Measurements from ENCODE around the gene PARD3B. TPM values are rescaled to one million over a fixed set of nuclear protein-coding genes. Genes with fewer than 3 reads are reported as not detected.

PARD3B gene
- polyA plus RNA-seq, 3 donors, result not detected

GRCh38 chr2:204496779-204497178, 48.5 kb upstream of the PARD3B start:
- intact Hi-C loops (cut with micrococcal nuclease), result no loop called here
- TF ChIP-seq CTCF (IDR thresholded peaks at IDR 0.05), result no peak
- Mint-ChIP-seq H3K4me1 (no peaks in the 10 kb centered on the region), H3K36me3 (no peaks in the 10 kb centered on the region), H3K9me3 (peaks cover 0 to 4% (median 3%) of the 10 kb centered on the region in 7 donors), H3K27me3 (ENCODE audit: low read depth in 3 of 3) (peaks cover 0 to 2% (median 0%) of the 10 kb centered on the region in 3 donors), H3K4me3 (no peak overlapping the region), H3K27ac (no peak overlapping the region)
- Histone ChIP-seq H2AFZ (ENCODE audit: insufficient read depth, low read depth, low read length, poor library complexity, severe bottlenecking) (no peak overlapping the region), H3K27ac (ENCODE audit: low read depth in 1 of 2, low read length in 2 of 2) (no peak overlapping the region), H3K36me3 (replicated peaks in 1 of 2; ENCODE audit: control insufficient read depth in 1 of 2, insufficient read depth in 2 of 2, low read length in 2 of 2) (no peaks in the 10 kb centered on the region), H3K4me2 (replicated peaks; ENCODE audit: extremely low read depth, low read length, poor library complexity, severe bottlenecking) (no peak overlapping the region), H3K9ac (ENCODE audit: insufficient read depth, low read length, poor library complexity, severe bottlenecking) (no peak overlapping the region), H3K4me3 (replicated peaks in 1 of 3; ENCODE audit: low read depth in 2 of 3, low read length in 3 of 3) (no peak overlapping the region), H4K20me1 (ENCODE audit: insufficient read depth, low read length) (no peaks in the 10 kb centered on the region), H3K79me2 (ENCODE audit: insufficient read depth, low read length) (no peaks in the 10 kb centered on the region), H3K27me3 (ENCODE audit: control insufficient read depth in 2 of 2, insufficient read depth in 2 of 2, low read length in 2 of 2) (no peaks in the 10 kb centered on the region), H3K4me1 (ENCODE audit: control insufficient read depth in 1 of 2, insufficient read depth in 2 of 2, low read length in 2 of 2) (no peaks in the 10 kb centered on the region), H3K9me3 (replicated peaks in 1 of 2; ENCODE audit: control insufficient read depth in 1 of 2, insufficient read depth in 1 of 2, low read length in 2 of 2) (no peaks in the 10 kb centered on the region)
- 67% methylated on average over 1 of the region's 4 CpGs for WGBS (ENCODE audit: insufficient coverage)
- no peak for DNase-seq

GRCh38 chr2:204497855-204498254, 47.4 kb upstream of the PARD3B start:
- no peaks in the 10 kb centered on the region for H3K4me1 Mint-ChIP-seq
- no peak overlapping the region for H3K27ac ChIP-seq (ENCODE audit: low read depth in 1 of 2, low read length in 2 of 2)
- no peak overlapping the region for H2AFZ ChIP-seq (ENCODE audit: insufficient read depth, low read depth, low read length, poor library complexity, severe bottlenecking)
- no peak overlapping the region for H3K4me3 Mint-ChIP-seq
- no peaks in the 10 kb centered on the region for H3K36me3 Mint-ChIP-seq
- no peaks in the 10 kb centered on the region for H4K20me1 ChIP-seq (ENCODE audit: insufficient read depth, low read length)
- no peak for DNase-seq
- H3K9ac ChIP-seq (ENCODE audit: insufficient read depth, low read length, poor library complexity, severe bottlenecking), result no peak overlapping the region
- H3K9me3 Mint-ChIP-seq, result peaks cover 0 to 4% (median 2%) of the 10 kb centered on the region in 7 donors
- peaks cover 0 to 2% (median 0%) of the 10 kb centered on the region in 3 donors for H3K27me3 Mint-ChIP-seq (ENCODE audit: low read depth in 3 of 3)
- no peak overlapping the region for H3K27ac Mint-ChIP-seq
- H3K9me3 ChIP-seq (replicated peaks in 1 of 2; ENCODE audit: control insufficient read depth in 1 of 2, insufficient read depth in 1 of 2, low read length in 2 of 2), result no peaks in the 10 kb centered on the region
- no peaks in the 10 kb centered on the region for H3K79me2 ChIP-seq (ENCODE audit: insufficient read depth, low read length)
- H3K36me3 ChIP-seq (replicated peaks in 1 of 2; ENCODE audit: control insufficient read depth in 1 of 2, insufficient read depth in 2 of 2, low read length in 2 of 2), result no peaks in the 10 kb centered on the region
- intact Hi-C loops (cut with micrococcal nuclease), result no loop called here
- WGBS (ENCODE audit: insufficient coverage), result no CpG with 5 or more reads among the region's 1 CpG
- H3K4me1 ChIP-seq (ENCODE audit: control insufficient read depth in 1 of 2, insufficient read depth in 2 of 2, low read length in 2 of 2), result no peaks in the 10 kb centered on the region
- TF ChIP-seq CTCF (IDR thresholded peaks at IDR 0.05), result no peak
- H3K27me3 ChIP-seq (ENCODE audit: control insufficient read depth in 2 of 2, insufficient read depth in 2 of 2, low read length in 2 of 2), result no peaks in the 10 kb centered on the region
- H3K4me3 ChIP-seq (replicated peaks in 1 of 3; ENCODE audit: low read depth in 2 of 3, low read length in 3 of 3), result no peak overlapping the region
- H3K4me2 ChIP-seq (replicated peaks; ENCODE audit: extremely low read depth, low read length, poor library complexity, severe bottlenecking), result no peak overlapping the region

Data from CD14-positive monocyte (primary cell).